ENCODE measurements around the gene PTTG1IP. TPM values are rescaled to one million over a fixed set of nuclear protein-coding genes. Genes with fewer than 3 reads are reported as not detected.
A peak's percentile ranks its signal among the peaks of the same experiment; 100 is the strongest.

The PTTG1IP gene
- total RNA-seq, 1 donor from 2014 or later: 98.1 TPM

DNA sequence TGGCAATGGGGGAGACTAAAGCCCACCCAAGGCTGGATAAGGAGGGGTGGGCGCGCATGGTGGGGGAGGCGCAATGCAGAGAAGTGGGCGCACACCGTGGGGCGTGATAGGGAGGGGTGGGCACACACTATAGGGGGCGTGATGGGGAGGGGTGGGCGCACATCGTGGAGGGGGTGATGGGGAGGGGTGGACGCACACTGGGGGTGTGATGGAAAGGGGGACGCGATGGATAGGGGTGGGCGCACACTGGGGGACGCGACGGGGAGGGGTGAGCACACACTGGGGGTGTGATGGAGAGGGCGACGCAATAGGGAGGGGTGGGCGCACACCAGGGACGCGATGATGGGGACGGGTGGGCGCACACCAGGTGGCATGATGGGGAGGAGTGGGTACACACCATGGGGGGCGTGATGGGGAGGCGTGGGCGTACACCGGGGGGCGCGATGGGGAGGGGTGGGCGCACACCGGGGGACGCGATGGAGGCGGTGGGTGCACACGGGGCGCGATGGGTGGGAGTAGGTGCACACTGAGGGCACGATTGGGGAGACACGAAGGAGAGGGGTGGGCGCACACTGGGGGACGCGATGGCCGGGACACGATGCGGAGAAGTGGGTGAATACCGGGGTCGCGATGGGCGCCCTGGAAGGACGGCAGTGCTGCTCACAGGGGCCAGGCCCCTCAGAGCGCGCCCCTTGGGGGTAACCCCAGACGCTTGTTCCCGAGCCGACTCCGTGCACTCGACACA, 56.6 kb downstream of the PTTG1IP start:
- Histone ChIP-seq H3K9ac (ENCODE audit: low read depth in 1 of 3, low read length in 3 of 3) (peak overlapping the region; percentile 51 to 76 (median 56)), H3K27ac (ENCODE audit: low read depth, low read length) (peak overlapping the region; percentile 30), H3K36me3 (ENCODE audit: control insufficient read depth in 3 of 3, insufficient read depth in 3 of 3, low read length in 3 of 3) (peaks cover 3 to 18% (median 10%) of the 10 kb centered on the region in 3 donors), H3K27me3 (ENCODE audit: control insufficient read depth in 3 of 3, insufficient read depth in 3 of 3, low read length in 3 of 3) (no peaks in the 10 kb centered on the region), H3K4me3 (ENCODE audit: low read length in 3 of 3) (peak overlapping the region; percentile 65 to 77 (median 75)), H3K4me1 (ENCODE audit: control insufficient read depth in 3 of 3, insufficient read depth in 3 of 3, low read length in 3 of 3) (peaks cover 9 to 35% (median 19%) of the 10 kb centered on the region in 3 donors), H3K9me3 (ENCODE audit: control insufficient read depth in 3 of 3, low read length in 3 of 3) (peaks cover 2 to 4% (median 3%) of the 10 kb centered on the region in 3 donors)

DNA sequence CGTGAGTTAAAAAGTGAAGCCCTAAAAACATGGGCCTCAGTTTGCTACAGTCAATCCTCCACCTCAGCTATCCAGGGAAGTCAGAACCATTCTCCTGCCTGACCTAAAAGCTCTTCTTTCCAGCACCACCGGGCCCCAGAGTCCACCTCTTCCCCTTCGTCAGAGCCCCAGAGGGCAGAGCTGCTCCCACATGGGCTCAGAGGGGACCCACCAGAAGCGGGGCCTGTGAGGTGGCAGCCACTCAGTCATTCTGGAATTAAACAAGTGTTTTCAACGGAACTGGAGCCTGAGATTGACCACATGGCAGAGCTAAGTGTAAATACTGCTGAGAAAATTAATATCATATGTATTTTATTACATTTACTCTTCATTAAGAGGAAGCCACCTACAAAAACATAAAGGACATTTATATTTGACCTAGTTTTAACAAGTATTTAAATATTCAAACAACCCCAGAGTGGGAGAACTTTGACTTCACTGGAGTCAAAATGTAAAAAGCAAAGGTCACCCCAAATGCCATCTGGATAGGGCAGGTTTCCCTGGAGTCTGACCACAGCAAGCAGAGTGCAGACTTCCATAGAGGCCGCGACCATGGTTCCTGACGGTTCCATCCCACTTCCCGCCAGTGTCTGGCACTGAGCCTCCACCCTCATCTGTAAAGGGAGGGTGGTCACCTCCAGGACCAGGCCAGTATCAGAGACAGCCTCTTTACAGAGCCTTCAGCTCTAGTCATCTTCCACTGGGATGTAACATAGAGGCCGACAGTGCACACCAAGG, 57.5 kb downstream of the PTTG1IP start:
- H3K9ac ChIP-seq (ENCODE audit: low read depth in 1 of 3, low read length in 3 of 3): peak overlapping the region in 1 of 3 donors; percentile 16
- peaks cover 0 to 2% (median 0%) of the 10 kb centered on the region in 3 donors for H3K9me3 ChIP-seq (ENCODE audit: control insufficient read depth in 3 of 3, low read length in 3 of 3)
- no peaks in the 10 kb centered on the region for H3K27me3 ChIP-seq (ENCODE audit: control insufficient read depth in 3 of 3, insufficient read depth in 3 of 3, low read length in 3 of 3)
- H3K27ac ChIP-seq (ENCODE audit: low read depth, low read length): peak overlapping the region; percentile 60
- H3K4me1 ChIP-seq (ENCODE audit: control insufficient read depth in 3 of 3, insufficient read depth in 3 of 3, low read length in 3 of 3): peaks cover 9 to 35% (median 19%) of the 10 kb centered on the region in 3 donors
- H3K36me3 ChIP-seq (ENCODE audit: control insufficient read depth in 3 of 3, insufficient read depth in 3 of 3, low read length in 3 of 3): peaks cover 3 to 18% (median 13%) of the 10 kb centered on the region in 3 donors
- no peak overlapping the region for H3K4me3 ChIP-seq (ENCODE audit: low read length in 3 of 3)

DNA sequence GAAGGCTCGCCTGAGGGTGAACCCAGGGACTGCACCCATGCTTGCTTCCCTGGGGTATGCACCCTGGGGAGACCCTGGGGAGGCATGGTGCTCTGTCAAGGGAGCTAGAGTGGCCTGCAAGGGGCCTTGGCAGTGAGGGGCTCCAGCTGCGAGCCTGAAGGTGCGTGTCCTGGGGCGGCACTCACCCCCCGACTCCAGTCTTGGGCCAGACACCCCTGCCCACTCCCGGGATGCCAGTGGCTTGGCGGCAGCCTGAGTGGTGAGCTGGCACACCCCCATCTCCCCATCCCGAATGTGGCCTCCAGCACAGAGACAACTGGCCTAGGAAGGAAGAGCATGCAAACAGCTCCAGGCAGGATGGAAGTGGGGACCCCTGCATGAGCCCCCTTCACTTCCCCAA, 58.3 kb downstream of the PTTG1IP start:
- peaks cover 9 to 35% (median 19%) of the 10 kb centered on the region in 3 donors for H3K4me1 ChIP-seq (ENCODE audit: control insufficient read depth in 3 of 3, insufficient read depth in 3 of 3, low read length in 3 of 3)
- peaks cover 0 to 2% (median 0%) of the 10 kb centered on the region in 3 donors for H3K9me3 ChIP-seq (ENCODE audit: control insufficient read depth in 3 of 3, low read length in 3 of 3)
- peaks cover 10 to 24% (median 21%) of the 10 kb centered on the region in 3 donors for H3K36me3 ChIP-seq (ENCODE audit: control insufficient read depth in 3 of 3, insufficient read depth in 3 of 3, low read length in 3 of 3)
- peak overlapping the region; percentile 60 for H3K27ac ChIP-seq (ENCODE audit: low read depth, low read length)
- H3K27me3 ChIP-seq (ENCODE audit: control insufficient read depth in 3 of 3, insufficient read depth in 3 of 3, low read length in 3 of 3): no peaks in the 10 kb centered on the region
- H3K4me3 ChIP-seq (ENCODE audit: low read length in 3 of 3): no peak overlapping the region
- peak overlapping the region in 1 of 3 donors; percentile 16 for H3K9ac ChIP-seq (ENCODE audit: low read depth in 1 of 3, low read length in 3 of 3)

DNA sequence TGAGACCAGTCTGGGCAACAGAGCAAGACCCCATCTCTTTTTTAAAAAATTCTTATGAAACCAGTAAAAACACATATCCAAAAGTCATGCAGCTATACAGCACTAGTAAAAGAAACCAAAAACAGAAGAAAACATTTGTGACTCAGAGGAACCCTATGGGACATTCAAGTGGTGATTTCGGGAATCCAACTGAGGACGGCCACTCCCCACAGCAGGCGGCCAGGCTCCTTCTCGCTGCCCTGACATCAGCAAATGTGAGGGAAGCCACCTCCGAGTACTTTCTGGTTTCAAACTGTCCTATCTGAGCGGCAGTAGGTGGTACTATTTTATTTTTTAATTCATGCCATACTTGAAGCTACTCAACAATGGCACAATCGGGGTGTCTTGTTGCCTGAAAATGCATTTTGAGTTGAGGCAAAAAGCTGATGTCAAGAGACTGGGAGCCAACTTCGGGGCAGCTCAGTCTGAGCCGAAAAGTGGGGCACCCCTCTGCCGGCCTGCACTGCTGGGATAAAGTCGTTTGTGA, 58.9 kb downstream of the PTTG1IP start:
- Histone ChIP-seq H3K9me3 (ENCODE audit: control insufficient read depth in 3 of 3, low read length in 3 of 3) (peaks cover 0 to 2% (median 0%) of the 10 kb centered on the region in 3 donors), H3K27me3 (ENCODE audit: control insufficient read depth in 3 of 3, insufficient read depth in 3 of 3, low read length in 3 of 3) (no peaks in the 10 kb centered on the region), H3K36me3 (ENCODE audit: control insufficient read depth in 3 of 3, insufficient read depth in 3 of 3, low read length in 3 of 3) (peaks cover 17 to 31% (median 27%) of the 10 kb centered on the region in 3 donors), H3K27ac (ENCODE audit: low read depth, low read length) (peak overlapping the region; percentile 60), H3K4me1 (ENCODE audit: control insufficient read depth in 3 of 3, insufficient read depth in 3 of 3, low read length in 3 of 3) (peaks cover 9 to 35% (median 19%) of the 10 kb centered on the region in 3 donors), H3K9ac (ENCODE audit: low read depth in 1 of 3, low read length in 3 of 3) (peak overlapping the region in 1 of 3 donors; percentile 16), H3K4me3 (ENCODE audit: low read length in 3 of 3) (no peak overlapping the region)

DNA sequence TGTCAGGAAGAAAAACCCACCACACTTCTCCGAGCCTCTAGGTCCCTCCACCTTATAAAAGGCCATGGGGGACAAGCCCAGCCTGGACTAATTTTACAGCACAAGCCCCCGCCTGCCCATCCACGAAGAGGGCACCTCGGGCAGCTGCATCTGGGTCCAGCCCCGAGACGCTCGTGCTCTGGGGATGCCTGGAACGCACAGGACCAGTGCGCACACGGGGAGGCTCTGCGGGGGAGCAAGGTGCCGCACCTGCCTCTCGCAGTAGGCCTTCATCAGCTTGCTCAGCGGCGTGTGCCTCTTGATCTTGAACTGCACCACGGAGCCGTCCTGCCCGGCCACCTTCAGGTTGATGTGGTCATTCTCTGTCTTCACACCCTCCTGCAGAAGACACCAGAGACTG, 59.8 kb downstream of the PTTG1IP start:
- Histone ChIP-seq H3K9ac (ENCODE audit: low read depth in 1 of 3, low read length in 3 of 3) (no peak overlapping the region), H3K9me3 (ENCODE audit: control insufficient read depth in 3 of 3, low read length in 3 of 3) (no peaks in the 10 kb centered on the region), H3K4me1 (ENCODE audit: control insufficient read depth in 3 of 3, insufficient read depth in 3 of 3, low read length in 3 of 3) (peaks cover 9 to 35% (median 19%) of the 10 kb centered on the region in 3 donors), H3K4me3 (ENCODE audit: low read length in 3 of 3) (no peak overlapping the region), H3K36me3 (ENCODE audit: control insufficient read depth in 3 of 3, insufficient read depth in 3 of 3, low read length in 3 of 3) (peaks cover 19 to 36% (median 34%) of the 10 kb centered on the region in 3 donors), H3K27me3 (ENCODE audit: control insufficient read depth in 3 of 3, insufficient read depth in 3 of 3, low read length in 3 of 3) (no peaks in the 10 kb centered on the region), H3K27ac (ENCODE audit: low read depth, low read length) (no peak overlapping the region)

DNA sequence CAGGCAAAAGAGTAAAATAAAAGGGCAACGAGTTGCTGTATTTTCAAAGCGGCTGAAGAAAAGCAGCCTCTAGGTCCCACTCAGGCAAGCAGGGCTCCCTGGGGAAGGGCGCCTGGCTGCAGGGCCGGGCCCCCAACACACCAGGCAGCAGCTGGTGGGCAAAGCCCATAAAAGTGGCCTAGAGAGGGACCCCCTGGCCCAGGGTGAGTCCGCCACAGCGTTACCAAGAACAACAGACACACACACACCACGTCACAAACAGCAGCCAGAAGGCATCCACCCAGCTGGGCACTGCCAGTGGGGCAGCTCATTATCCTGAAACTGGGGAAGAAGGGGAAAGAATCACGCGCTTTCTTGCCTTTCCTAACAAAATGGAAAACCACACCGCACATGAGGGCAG, 60.3 kb downstream of the PTTG1IP start:
- no peaks in the 10 kb centered on the region for H3K27me3 ChIP-seq (ENCODE audit: control insufficient read depth in 3 of 3, insufficient read depth in 3 of 3, low read length in 3 of 3)
- H3K4me1 ChIP-seq (ENCODE audit: control insufficient read depth in 3 of 3, insufficient read depth in 3 of 3, low read length in 3 of 3): peaks cover 9 to 30% (median 17%) of the 10 kb centered on the region in 3 donors
- no peak overlapping the region for H3K27ac ChIP-seq (ENCODE audit: low read depth, low read length)
- no peaks in the 10 kb centered on the region for H3K9me3 ChIP-seq (ENCODE audit: control insufficient read depth in 3 of 3, low read length in 3 of 3)
- no peak overlapping the region for H3K9ac ChIP-seq (ENCODE audit: low read depth in 1 of 3, low read length in 3 of 3)
- H3K4me3 ChIP-seq (ENCODE audit: low read length in 3 of 3): no peak overlapping the region
- peaks cover 23 to 40% (median 40%) of the 10 kb centered on the region in 3 donors for H3K36me3 ChIP-seq (ENCODE audit: control insufficient read depth in 3 of 3, insufficient read depth in 3 of 3, low read length in 3 of 3)

DNA sequence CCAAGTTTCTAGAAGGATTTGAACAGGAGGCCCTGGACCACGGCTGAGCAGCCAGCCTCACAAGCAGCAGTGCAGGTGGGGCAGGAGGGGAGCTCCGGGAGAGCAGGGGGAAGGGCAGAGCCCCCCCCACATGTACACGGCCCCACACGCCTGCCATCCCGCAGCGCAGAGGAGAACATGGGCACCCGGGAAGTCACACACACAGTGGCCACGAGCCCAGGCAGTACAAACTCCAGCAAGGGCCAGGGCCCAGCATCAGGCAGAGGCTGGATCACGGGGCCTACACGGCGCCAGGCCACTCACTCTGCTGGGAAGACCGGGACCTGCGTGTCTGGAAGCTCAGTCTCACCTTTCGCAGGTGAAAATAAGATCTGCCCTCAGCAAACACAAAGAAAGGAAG, 60.9 kb downstream of the PTTG1IP start:
- Histone ChIP-seq H3K4me3 (ENCODE audit: low read length in 3 of 3) (no peak overlapping the region), H3K27me3 (ENCODE audit: control insufficient read depth in 3 of 3, insufficient read depth in 3 of 3, low read length in 3 of 3) (no peaks in the 10 kb centered on the region), H3K27ac (ENCODE audit: low read depth, low read length) (no peak overlapping the region), H3K9me3 (ENCODE audit: control insufficient read depth in 3 of 3, low read length in 3 of 3) (no peaks in the 10 kb centered on the region), H3K36me3 (ENCODE audit: control insufficient read depth in 3 of 3, insufficient read depth in 3 of 3, low read length in 3 of 3) (peaks cover 24 to 42% (median 41%) of the 10 kb centered on the region in 3 donors), H3K9ac (ENCODE audit: low read depth in 1 of 3, low read length in 3 of 3) (no peak overlapping the region), H3K4me1 (ENCODE audit: control insufficient read depth in 3 of 3, insufficient read depth in 3 of 3, low read length in 3 of 3) (peaks cover 9 to 30% (median 17%) of the 10 kb centered on the region in 3 donors)

DNA sequence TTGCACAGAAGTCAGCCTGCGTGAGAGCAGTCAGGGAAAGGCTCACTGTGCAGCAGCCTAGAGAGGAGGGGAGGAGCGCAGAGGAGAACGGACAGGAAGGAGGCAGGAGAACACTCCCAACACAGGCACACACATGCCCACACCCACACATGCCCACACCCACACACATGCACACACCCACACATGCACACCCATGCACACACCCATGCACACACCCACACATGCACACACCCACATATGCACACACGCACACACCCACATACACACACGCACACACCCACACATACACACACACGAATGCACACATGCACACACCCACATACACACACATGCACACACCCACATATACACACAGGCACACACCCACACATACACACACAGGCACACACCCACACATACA, 62.7 kb downstream of the PTTG1IP start:
- Histone ChIP-seq H3K36me3 (ENCODE audit: control insufficient read depth in 3 of 3, insufficient read depth in 3 of 3, low read length in 3 of 3) (peaks cover 38 to 59% (median 54%) of the 10 kb centered on the region in 3 donors), H3K27ac (ENCODE audit: low read depth, low read length) (no peak overlapping the region), H3K27me3 (ENCODE audit: control insufficient read depth in 3 of 3, insufficient read depth in 3 of 3, low read length in 3 of 3) (no peaks in the 10 kb centered on the region), H3K9ac (ENCODE audit: low read depth in 1 of 3, low read length in 3 of 3) (no peak overlapping the region), H3K9me3 (ENCODE audit: control insufficient read depth in 3 of 3, low read length in 3 of 3) (no peaks in the 10 kb centered on the region), H3K4me3 (ENCODE audit: low read length in 3 of 3) (no peak overlapping the region), H3K4me1 (ENCODE audit: control insufficient read depth in 3 of 3, insufficient read depth in 3 of 3, low read length in 3 of 3) (peaks cover 3 to 15% (median 7%) of the 10 kb centered on the region in 3 donors)

DNA sequence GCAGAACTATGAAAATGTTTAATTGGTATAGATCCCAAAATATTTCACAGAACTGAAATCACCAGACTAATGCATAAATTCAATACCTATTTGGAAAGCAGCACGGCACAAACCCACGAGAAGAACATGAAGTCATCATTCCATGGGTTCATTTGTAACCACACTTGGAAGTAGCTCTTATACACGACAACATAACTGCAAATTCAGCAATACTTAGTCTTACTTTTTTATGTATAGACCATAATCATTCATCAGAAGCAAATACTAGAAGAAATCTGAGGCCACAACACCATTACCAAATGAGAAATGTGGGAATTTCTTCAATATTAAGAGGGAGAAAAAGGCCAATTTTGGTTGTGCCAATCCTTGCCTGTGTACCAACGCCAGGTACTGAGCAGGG, 67.6 kb downstream of the PTTG1IP start:
- H3K9ac ChIP-seq (ENCODE audit: low read depth in 1 of 3, low read length in 3 of 3): no peak overlapping the region
- H3K4me3 ChIP-seq (ENCODE audit: low read length in 3 of 3): no peak overlapping the region
- no peak overlapping the region for H3K27ac ChIP-seq (ENCODE audit: low read depth, low read length)
- no peaks in the 10 kb centered on the region for H3K9me3 ChIP-seq (ENCODE audit: control insufficient read depth in 3 of 3, low read length in 3 of 3)
- peaks cover 37 to 50% (median 44%) of the 10 kb centered on the region in 3 donors for H3K36me3 ChIP-seq (ENCODE audit: control insufficient read depth in 3 of 3, insufficient read depth in 3 of 3, low read length in 3 of 3)
- peaks cover 10 to 20% (median 19%) of the 10 kb centered on the region in 3 donors for H3K4me1 ChIP-seq (ENCODE audit: control insufficient read depth in 3 of 3, insufficient read depth in 3 of 3, low read length in 3 of 3)
- H3K27me3 ChIP-seq (ENCODE audit: control insufficient read depth in 3 of 3, insufficient read depth in 3 of 3, low read length in 3 of 3): no peaks in the 10 kb centered on the region
